AG09319 (cell line): Measurements from ENCODE around the gene NPEPL1.

ENCODE experiments used
- DNase-seq: peaks from one replicate; pipeline ENCODE4 v3.0.0-alpha.2; 2010; ENCODE audit warnings: low read depth; ENCODE audit errors: extremely low read depth
- TF ChIP-seq, protein P1 (sequence below): IDR thresholded peaks from 2 replicates; pipeline ENCODE4 v1.5.1; 2011; ENCODE audit warnings: low read depth, mild to moderate bottlenecking, inconsistent platforms, low read length, moderate library complexity

Gene NPEPL1

DNA sequence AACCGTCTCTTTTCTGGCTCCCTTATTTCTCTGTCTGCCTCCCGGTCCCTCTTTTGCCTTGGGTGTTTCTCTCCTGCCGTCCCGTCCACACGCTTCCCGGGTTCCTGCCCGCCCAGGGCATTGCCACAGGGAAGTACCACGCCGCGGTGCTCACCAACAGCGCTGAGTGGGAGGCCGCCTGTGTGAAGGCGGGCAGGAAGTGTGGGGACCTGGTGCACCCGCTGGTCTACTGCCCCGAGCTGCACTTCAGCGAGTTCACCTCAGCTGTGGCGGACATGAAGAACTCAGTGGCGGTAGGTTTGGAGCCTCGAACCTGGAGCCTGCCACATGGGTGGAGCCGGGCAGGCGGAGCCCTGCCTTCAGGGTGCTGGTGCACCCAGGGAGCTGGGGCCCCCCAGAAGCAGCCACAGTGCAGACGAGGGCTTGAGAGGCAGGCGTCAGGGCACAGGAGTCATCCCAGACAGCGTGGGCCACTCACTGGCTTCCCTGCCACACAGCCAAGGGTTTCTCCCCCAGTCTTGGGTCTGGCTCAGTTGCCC lies 21.3 kb downstream of the NPEPL1 start:
- DNase-seq: no peak
- TF ChIP-seq, protein P1, sequence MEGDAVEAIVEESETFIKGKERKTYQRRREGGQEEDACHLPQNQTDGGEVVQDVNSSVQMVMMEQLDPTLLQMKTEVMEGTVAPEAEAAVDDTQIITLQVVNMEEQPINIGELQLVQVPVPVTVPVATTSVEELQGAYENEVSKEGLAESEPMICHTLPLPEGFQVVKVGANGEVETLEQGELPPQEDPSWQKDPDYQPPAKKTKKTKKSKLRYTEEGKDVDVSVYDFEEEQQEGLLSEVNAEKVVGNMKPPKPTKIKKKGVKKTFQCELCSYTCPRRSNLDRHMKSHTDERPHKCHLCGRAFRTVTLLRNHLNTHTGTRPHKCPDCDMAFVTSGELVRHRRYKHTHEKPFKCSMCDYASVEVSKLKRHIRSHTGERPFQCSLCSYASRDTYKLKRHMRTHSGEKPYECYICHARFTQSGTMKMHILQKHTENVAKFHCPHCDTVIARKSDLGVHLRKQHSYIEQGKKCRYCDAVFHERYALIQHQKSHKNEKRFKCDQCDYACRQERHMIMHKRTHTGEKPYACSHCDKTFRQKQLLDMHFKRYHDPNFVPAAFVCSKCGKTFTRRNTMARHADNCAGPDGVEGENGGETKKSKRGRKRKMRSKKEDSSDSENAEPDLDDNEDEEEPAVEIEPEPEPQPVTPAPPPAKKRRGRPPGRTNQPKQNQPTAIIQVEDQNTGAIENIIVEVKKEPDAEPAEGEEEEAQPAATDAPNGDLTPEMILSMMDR: no peak

DNA sequence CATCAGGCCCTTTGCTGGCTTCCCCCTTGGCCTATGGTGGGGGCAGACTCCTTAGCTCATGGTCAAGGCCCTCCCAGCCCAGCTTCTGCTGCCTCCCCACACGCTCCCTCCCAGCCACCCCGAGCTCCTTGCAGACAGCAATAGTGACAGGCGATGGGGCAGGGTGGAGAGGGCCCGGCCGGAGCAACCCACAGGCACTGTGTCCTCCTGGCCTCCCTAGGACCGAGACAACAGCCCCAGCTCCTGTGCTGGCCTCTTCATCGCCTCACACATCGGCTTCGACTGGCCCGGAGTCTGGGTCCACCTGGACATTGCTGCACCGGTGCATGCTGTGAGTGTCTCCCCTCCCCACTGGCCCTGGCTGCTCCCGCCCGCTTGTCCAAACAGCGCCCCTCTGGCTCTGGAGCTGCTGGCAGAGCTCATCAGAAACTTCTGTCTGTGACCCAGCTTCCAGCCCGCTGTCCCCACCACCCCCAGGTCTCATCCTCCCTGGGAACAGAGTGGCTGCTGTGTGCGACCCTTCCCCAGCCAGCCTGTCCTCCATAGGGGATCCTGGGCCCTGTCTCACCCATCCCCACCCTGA lies 21.8 kb downstream of the NPEPL1 start:
- DNase-seq: no peak

DNA sequence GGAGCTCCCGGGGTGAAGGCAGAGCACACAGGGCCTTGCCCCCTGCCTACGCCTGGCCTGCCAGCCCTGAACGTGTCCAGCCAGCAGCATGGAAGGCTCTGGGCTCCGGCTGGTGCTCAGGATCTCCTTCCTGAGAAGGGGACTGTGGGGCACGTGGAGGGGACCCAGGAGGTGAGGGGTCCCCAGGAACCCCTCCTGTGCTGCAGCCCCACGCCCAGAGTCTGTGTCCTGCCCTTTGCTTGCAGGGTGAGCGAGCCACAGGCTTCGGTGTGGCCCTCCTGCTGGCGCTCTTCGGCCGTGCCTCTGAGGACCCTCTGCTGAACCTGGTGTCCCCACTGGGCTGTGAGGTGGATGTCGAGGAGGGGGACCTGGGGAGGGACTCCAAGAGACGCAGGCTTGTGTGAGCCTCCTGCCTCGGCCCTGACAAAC lies 22.3 kb downstream of the NPEPL1 start:
- no peak for DNase-seq
- TF ChIP-seq, protein P1: no peak

More for the DNA sequence above, 21.8 kb downstream of the NPEPL1 start:
- TF ChIP-seq, protein P1: no peak

DNA sequence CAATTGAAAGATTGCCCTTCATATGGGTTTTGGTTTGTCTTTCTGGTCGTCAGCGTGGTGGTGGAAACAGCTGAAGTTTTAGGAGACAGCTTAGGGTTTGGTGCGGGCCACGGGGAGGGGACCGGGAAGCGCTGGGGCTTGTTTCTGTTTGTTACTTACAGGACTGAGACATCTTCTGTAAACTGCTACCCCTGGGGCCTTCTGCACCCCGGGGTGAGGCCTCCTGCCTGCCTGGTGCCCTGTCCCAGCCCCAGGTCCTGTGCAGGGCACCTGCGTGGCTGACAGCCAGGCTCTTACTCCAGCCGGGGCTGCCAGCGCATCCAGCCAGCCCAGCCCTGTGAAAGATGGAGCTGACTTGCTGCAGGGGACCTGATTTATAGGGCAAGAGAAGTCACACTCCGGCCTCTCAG lies 22.8 kb downstream of the NPEPL1 start:
- TF ChIP-seq, protein P1: no peak
- no peak for DNase-seq

DNA sequence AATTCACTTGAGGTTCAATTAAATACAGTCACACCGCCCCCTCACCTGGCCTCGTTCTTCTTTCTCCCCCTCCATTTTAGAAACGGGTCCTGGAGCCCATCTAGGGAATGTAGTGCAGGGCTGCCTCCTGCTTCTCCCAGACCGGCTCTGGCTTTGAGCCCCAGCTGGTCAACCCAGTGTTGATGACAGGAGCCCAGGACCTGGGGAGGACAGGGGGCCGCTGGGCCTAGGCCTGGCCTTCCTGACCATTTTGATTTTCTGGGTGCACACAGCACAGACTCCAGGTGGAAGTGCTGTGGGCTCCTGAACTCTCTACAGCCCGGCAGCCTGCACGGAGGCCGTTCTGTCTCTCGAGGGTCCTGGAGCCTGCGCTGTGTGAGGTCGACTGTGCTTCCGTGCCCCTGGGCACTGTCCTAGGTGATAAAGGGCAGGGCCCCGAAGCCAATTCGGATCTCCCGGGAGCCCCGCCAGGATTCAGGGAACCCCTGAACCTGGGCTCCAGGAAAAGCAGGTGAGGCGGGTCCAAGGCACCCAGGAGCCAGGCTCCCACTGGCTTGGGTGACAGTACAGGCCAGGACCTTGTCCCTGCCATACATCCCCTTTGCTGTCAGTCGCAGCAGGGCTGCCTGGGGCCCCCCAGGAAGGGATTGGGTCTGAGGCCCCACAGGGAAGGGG lies 23.3 kb downstream of the NPEPL1 start:
- DNase-seq: no peak
- TF ChIP-seq, protein P1: no peak

DNA sequence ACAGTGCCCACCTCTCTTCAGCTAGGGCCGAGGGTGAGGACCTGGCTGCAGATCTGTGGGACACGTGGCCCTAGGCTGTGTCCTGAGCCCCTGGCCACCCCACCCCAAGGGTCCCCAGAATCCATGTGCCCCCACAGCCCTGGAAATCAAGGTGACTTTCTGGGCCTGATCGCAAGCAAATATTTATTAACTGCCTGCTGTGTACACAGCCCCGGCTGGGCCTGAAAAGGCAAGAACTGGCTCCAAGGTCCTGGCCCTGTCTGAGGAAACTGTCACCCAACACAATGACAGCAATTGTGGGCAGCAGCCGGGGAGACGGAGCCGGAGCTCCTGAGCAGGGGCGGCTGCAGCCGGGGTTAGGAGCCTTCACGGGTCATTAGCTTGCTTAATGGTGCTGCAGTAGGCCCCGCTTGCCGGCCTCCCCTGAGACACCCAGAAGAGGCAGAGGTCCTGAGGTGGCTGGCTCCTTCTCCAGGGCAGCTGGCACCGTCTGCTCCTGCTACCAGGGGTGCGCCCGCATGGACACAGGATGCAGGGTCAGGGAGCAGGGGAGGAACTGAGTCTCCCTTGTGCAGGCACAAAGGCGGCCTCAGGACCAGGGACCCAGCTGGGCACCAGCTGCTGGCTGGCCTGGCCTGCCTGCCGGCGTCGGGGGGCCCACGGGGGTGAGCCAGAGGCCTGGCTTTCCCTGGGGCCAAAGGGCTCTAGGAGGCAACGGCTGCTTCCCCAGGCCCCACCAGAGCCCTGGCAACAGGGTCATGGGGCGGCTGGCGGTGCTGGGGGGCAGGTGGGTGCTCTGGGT lies 24.1 kb downstream of the NPEPL1 start:
- TF ChIP-seq, protein P1: no peak
- DNase-seq: no peak
